Adipose tissue (tissue), 3 donors: ENCODE measurements around the gene SLC6A12. TPM values are rescaled to one million over a fixed set of nuclear protein-coding genes. Genes with fewer than 3 reads are reported as not detected.

ENCODE experiments used
- H3K27ac ChIP-seq: one replicate; pipeline ENCODE4 v1.5.1; 2013; ENCODE audit warnings: low read depth, low read length
- WGBS, 3 donors: extraction: QIAGEN DNeasy Blood & Tissue Kit; methylation state at CpG; one replicate each; pipeline ENCODE4 v1.1.7; 2013; 5-methylcytosine and 5-hydroxymethylcytosine counted together
- polyA plus RNA-seq, 3 donors: library from polyadenylated mRNA; stranded (reverse); fragments of 200-250 nt; gene quantifications; one replicate each; pipeline ENCODE4 v1.2.3, GENCODE V29; 2013
- donor health status: healthy with polysubstance abuse.
- donor health status: Bipolar disorder and iron deficiency.
- donor health status: healthy.

SLC6A12 gene
- polyA plus RNA-seq, 3 donors: 0.16 to 1.0 (median 0.34) TPM

- WGBS, 3 donors: 89 to 92% (median 91%) methylated on average over 21 of the region's 21 CpGs
- H3K27ac ChIP-seq: no peak overlapping the region
Observed at GRCh38 chr12:206746-207440, 7.1 kb downstream of the SLC6A12 start.

GRCh38 chr12:205026-205425, 8.9 kb downstream of the SLC6A12 start:
- no peak overlapping the region for H3K27ac ChIP-seq
- WGBS, 3 donors: 79 to 88% (median 80%) methylated on average over 4 of the region's 4 CpGs

- WGBS, 3 donors: 85 to 90% (median 88%) methylated on average over 10 to 11 of the region's 11 CpGs
- no peak overlapping the region for H3K27ac ChIP-seq
Observed at GRCh38 chr12:204261-204678, 9.7 kb downstream of the SLC6A12 start.

DNA sequence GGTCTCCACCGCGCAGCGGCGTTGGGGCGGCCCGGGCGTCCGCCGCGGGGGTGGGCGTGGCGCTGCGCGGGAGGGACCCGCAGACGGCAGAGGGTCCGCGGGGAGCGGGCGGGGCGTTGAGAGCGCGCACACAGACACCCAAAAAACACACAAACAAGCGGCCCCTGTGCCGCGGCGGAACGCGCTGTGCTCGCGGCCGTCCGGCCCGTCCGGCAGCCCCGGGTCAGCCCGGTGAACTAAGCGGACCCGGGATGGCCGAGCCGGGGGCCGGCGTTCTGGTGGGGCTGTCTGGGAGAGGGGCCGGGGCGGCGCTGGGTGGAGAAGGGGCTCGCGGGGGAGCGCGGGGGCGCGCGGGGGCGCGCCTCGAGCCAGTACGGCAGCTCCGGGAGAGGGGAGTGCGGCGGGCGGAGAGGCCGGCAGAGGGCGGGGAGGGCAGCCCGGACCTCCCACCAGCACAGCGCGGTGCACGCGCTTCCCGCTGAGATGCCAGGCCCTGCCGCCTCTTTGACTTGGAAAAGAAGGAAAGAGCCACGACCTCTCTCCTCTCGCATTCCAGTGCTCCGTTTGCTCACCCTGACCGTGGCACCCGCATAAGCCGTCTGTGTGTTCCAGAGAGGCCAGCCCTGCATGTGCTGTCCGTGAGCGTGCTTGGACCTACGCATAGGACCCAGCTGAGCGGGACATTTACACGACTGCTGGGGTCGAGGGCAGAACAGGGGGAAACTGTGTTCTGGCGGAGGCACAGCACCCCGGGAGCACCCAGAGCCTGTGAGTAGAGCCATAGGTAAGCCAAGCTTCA, 10.3 kb downstream of the SLC6A12 start:
- 6 to 21% (median 20%) methylated on average over 70 to 84 of the region's 84 CpGs for WGBS, 3 donors
- no peak overlapping the region for H3K27ac ChIP-seq

DNA sequence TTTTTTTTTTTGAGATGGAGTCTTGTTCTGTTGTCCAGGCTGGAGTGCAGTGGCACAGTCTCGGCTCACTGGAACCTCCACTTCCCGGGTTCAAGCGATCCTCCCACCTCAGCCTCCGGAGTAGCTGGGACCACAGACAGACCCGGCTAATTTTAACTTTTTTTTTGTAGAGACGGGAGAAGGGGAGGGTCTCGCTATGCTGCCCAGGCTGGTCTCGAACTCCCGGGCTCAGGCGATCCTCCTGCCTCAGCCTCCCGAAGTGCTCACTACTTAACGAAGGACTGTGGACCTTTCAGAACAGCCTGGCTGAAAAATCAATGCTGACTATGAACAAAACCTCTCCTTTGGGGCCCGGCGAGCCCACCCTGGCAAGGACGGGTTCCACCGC, 10.9 kb downstream of the SLC6A12 start:
- 53 to 66% (median 64%) methylated on average over 16 of the region's 16 CpGs for whole genome bisulfite sequencing, 3 donors
- no peak overlapping the region for H3K27ac ChIP-seq

GRCh38 chr12:202081-202731, 11.8 kb downstream of the SLC6A12 start:
- no peak overlapping the region for H3K27ac ChIP-seq

DNA sequence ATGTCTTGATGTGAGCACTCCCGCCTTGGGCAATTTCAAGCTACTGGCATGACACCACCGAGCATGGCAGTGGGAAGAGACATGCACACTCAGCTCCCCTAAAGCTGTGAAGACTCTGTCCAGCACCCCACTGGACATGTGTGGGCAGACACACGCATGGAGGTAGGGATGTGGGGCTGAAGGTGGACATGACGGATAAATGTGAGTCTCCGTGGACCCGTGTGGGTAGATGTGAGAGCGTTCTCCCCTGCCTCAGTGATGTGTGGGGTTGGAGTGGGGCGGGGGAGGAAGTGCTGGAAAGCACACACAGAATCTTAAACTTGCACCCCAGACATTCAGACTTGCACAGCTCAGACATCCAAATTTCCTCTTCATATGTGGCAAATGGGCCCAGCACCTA, 12.6 kb downstream of the SLC6A12 start:
- WGBS, 3 donors: 80 to 91% (median 80%) methylated on average over 8 of the region's 8 CpGs
- no peak overlapping the region for H3K27ac ChIP-seq

More at GRCh38 chr12:202081-202731, 11.8 kb downstream of the SLC6A12 start:
- 55 to 66% (median 65%) methylated on average over 15 of the region's 15 CpGs for WGBS, 3 donors

- 33 to 69% (median 58%) methylated on average over 9 of the region's 9 CpGs for WGBS, 3 donors
- no peak overlapping the region for H3K27ac ChIP-seq
Observed at GRCh38 chr12:198705-199104, 15.3 kb downstream of the SLC6A12 start.

DNA sequence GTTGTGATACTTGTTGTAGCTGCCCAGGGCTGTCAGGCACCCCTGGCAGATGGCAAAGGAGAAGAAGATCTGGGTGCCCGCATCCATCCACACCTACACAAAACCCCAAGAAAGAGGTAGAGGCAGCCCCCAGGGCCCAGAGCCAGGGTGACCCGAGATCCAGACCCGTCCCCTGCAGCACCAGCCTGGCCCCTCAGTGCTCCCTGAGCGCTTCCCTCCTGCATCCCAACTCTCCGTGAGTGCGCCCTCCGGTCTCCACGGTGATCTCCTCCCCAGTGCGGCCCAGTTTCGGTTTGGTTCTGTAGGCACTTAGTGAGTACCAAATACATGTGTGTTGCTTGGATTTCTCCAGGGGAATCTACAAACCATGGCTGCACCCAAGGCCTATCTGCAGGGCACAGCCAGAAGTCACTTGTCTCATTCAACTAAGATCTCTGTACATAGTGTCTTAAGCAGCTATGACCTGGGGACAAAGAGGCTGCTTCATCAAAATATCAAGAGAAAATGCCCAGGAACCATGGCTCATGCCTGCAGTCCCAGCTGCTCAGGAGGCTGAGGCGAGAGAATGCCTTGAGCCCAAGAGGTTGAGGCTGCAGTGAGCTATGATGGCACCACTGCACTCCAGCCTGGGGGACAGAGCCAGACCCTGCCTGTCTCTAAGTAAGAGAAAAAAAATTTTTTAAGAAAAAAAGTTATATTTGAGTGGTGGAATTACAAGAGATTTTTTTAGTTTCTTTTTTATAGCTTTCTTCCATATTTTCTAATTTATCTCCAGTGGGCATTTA, 15.9 kb downstream of the SLC6A12 start:
- 91 to 95% (median 95%) methylated on average over 11 of the region's 11 CpGs for WGBS, 3 donors
- no peak overlapping the region for H3K27ac ChIP-seq

- H3K27ac ChIP-seq: no peak overlapping the region
- 80 to 92% (median 84%) methylated on average over 3 of the region's 3 CpGs for WGBS, 3 donors
Observed at GRCh38 chr12:197347-197746, 16.6 kb downstream of the SLC6A12 start.

DNA sequence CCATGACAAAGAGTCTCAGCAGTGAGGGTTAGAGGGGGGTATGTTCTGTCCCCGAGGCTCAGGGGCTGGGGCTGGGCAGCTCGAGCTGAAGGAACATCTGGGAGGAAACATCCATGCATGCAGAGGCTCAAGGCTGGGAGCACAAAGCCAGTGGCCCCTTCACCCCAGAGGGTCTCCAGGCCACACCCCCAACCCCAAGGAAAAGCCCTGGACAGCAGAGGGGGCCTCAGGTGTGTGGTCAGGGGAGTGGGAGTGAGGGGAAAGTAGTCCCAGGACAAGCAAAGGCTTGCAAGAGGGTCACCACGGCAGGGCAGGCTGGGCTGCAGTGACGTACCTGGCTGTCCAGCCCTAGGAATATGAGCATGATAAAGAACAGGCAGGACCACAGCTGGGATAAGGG, 17.5 kb downstream of the SLC6A12 start:
- 64 to 79% (median 71%) methylated on average over 4 of the region's 4 CpGs for WGBS, 3 donors

DNA sequence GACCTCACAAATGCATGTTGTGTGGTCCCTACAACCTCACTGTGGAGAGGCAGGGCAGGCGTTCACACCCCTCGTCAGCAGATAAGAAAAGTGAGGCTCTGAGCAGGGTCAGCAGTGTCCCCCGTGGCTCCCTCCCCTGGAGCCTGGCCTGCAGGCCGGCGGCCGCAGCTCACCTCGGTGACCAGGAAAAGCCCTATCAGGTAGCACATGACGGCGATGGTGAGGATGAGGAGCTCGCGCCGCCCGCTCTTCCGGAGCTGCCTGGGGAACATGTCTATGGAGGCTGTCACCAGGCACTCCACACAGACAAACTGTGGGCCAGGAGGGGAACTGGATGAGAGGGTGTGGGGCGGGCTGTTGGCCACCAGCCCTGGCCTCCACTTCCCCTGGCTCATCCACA, 18.0 kb downstream of the SLC6A12 start:
- 85 to 92% (median 88%) methylated on average over 15 of the region's 15 CpGs for WGBS, 3 donors
- no peak overlapping the region for H3K27ac ChIP-seq

More for the DNA sequence above, 17.5 kb downstream of the SLC6A12 start:
- H3K27ac ChIP-seq: no peak overlapping the region

DNA sequence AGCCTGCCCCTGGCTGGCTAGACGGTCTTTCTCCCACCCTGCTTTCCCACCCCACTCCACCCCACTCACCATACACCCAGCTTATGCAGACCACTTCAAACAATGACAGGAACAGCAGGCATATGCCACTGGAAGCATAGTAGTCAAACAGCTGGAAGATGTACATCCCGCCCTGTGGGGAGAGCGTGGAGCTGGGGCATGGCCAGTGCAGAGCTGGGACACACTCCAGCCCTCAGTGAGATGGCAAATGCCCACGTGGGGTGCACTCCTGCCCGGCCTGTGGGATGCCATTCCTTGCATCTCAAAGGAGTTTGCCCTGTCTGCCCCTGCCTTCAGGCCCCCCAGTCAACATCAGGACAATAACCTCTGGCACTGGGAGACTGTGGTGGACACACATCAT, 18.8 kb downstream of the SLC6A12 start:
- 75 to 82% (median 79%) methylated on average over 5 of the region's 5 CpGs for WGBS, 3 donors
- H3K27ac ChIP-seq: no peak overlapping the region

DNA sequence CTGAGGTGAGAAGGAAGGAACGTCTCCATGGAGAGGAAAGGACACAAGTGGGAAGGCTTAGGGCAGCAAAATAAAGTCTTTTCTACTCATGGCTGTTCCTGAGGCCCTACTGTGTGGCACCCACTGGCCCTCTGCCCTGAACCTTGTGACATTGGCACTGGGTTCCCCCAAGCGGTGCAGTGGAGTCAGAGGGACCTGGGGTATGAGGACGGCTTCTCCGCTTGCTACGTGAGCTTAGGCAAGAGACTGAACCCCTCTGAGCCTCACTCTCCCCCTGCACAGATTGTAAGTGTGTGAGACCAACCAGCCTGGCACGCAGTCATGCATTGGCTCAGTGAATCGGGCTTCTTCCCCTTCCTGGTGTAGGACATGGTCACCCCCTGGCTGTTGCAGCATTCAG, 19.7 kb downstream of the SLC6A12 start:
- WGBS, 3 donors: 88 to 89% (median 89%) methylated on average over 7 of the region's 7 CpGs
- H3K27ac ChIP-seq: no peak overlapping the region

DNA sequence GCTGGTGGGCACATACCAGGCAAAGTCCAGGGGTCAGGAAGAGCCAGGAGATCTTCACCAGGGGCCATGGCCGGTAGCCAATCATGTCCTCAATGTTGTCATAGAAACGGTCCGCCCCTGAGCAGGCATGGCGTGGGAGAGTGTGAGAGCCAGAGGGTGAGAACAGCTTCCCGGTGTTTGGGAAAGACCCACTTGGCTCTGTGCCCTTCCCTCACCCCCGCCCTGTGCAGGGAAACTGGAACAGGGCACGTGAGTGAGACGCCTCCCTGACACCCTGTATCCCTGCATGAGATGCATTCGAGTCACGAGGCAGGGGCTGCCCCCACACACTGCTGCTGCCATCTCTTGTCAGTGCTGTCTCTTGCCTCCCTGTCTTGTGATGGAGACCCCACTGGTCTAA, 20.7 kb downstream of the SLC6A12 start:
- 55 to 66% (median 59%) methylated on average over 10 of the region's 10 CpGs for WGBS, 3 donors

GRCh38 chr12:191541-191940, 22.4 kb downstream of the SLC6A12 start:
- 72 to 88% (median 88%) methylated on average over 3 of the region's 3 CpGs for WGBS, 3 donors
- no peak overlapping the region for H3K27ac ChIP-seq

More for the DNA sequence above, 20.7 kb downstream of the SLC6A12 start:
- no peak overlapping the region for H3K27ac ChIP-seq

DNA sequence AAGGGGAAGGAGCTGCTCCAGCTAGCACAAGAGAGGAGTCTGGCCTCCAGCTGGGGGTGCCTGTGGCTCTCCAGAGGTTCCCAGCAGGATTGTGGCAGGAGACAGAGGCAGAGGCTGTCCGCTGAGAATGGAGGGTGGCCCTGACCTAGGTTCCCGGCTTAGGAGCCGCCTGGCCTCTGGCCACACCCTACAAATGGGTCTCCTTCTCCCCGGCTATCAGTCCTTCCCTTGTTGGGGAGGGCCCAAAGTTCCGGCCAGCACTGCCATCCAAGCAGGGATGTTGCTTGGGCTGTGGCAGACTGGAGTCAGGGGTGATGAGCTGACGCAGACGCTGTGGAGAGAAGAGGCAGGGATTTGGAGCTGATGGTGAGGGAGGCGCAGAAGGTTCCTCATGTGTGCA, 23.1 kb downstream of the SLC6A12 start:
- WGBS, 3 donors: 89 to 95% (median 89%) methylated on average over 8 of the region's 8 CpGs
- H3K27ac ChIP-seq: no peak overlapping the region

GRCh38 chr12:189622-189962, 24.4 kb downstream of the SLC6A12 start:
- 73 to 77% (median 76%) methylated on average over 6 of the region's 6 CpGs for WGBS, 3 donors
- H3K27ac ChIP-seq: no peak overlapping the region
